HG02870 (cell line): ENCODE data around the gene TUBA1A.
"Not testable (repeated sequence)": the region's sequence is repeated elsewhere in the genome, so short reads cannot be mapped to it uniquely, and the experiment has no call there.

Experiments used
- ATAC-seq: cut with Tn5 transposase; IDR thresholded peaks from one replicate; pipeline ENCODE4 v1.9.1; 2021; ENCODE audit warnings: mild to moderate bottlenecking, moderate library complexity; ENCODE audit not compliant: unreplicated experiment

Gene TUBA1A

DNA sequence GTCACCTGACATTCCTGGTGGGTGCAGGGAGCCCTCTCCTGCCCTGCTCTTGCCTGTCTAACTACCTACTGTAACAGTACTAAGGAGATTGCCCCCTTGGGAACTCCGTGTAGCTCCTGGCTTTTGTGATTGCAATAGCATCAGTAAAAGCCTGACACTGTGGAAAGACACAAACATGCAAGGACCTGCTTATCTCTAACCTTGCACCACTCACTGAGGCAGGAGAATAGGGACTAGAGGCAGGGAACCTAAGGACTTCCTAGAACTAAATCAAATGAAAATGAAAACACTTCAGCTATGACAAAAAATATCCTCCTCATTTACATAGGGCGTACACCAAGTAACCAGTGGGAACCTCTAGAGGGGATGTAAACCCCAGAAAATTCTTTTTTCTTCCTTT lies 28.5 kb downstream of the TUBA1A start:
- no peak for ATAC-seq

GRCh38 chr12:49154221-49154620 lies 34.7 kb downstream of the TUBA1A start:
- no peak for ATAC-seq

- ATAC-seq, result no peak
Observed at GRCh38 chr12:49147384-49147783, 41.5 kb downstream of the TUBA1A start.

DNA sequence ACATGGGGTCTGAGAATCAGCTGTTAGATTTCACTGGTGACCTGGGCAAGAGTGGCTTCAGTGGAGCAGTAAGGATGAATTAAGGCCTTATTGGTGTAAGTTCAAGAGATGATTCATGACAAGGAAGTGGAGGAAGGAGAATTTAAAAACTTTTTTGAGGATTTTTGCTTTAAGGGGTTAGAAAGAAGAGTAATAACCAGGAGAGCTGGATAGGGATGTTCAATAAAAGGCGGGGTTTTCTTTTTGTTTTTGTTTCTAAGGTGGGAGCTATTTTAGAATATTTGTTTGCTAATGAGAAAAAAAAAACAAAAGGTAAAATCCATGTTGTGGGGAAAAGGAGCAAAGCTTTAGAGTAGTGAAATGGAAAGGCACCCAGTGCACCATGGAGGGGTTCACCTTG lies 42.5 kb downstream of the TUBA1A start:
- ATAC-seq, result no peak

GRCh38 chr12:49144384-49144783 lies 44.5 kb downstream of the TUBA1A start:
- ATAC-seq, result no peak

DNA sequence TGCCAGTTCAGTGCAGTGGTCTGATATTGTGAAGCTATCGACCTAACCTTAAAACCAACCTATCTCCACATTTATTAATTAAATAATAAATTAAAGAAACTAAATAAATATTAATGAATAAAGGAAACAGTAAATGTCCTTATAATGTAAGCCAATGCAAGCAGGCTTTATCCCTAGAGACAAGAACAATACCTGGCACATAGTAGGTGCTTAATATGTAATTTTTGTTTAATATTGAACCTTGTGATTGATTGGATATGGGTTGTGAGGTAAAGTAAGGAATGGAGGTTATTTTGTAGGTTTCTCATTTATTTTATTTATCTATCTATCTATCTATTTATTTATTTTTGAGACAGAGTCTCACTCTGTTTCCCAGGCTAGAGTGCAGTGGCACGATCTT lies 49.9 kb downstream of the TUBA1A start:
- ATAC-seq, result no peak

DNA sequence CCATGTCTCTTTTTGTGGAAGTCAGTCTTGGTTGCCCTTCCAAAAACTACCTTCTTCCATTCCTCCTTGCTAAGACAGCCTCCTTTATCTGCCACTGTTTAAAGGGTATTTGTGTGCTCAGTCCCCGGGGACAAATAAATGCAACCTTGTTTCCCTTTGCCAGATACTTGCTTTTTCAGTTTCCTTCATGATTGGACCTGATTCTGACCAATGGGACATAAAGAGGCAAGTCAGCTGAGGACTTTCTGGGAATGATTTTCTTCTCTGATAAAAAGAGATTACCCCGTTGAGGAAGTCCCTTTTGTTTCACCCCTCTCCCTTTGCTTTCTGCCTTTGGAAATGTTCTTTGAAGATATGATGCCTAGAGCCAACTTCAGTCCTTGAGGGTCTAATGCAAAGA lies 50.3 kb downstream of the TUBA1A start:
- ATAC-seq, result no peak

GRCh38 chr12:49137476-49137875 lies 51.4 kb downstream of the TUBA1A start:
- ATAC-seq, result no peak

DNA sequence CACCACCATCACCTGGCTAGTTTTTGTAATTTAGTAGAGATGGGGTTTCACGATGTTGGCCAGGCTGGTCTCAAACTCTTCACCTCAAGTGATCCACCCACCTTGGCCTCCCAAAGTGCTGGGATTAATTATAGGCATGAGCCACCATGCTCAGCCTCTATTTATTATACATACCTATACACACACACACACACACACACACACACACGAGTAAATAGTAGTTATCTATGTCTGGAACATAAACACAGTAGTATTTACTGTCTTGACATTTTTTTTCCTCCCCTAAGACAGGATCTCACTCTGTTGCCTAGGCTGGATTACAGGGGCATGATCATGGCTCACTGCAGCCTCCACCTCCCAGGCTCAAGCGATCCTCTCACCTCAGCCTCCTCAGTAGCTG lies 51.9 kb downstream of the TUBA1A start:
- ATAC-seq, result not testable (repeated sequence)
